ENCODE results near the gene LEUTX.
"Not testable (repeated sequence)": the region's sequence is repeated elsewhere in the genome, so short reads cannot be mapped to it uniquely, and the experiment has no call there.

LEUTX gene

GRCh38 chr19:39788244-39788643, 9.6 kb downstream of the LEUTX start:
- no peak for DNase-seq

DNA sequence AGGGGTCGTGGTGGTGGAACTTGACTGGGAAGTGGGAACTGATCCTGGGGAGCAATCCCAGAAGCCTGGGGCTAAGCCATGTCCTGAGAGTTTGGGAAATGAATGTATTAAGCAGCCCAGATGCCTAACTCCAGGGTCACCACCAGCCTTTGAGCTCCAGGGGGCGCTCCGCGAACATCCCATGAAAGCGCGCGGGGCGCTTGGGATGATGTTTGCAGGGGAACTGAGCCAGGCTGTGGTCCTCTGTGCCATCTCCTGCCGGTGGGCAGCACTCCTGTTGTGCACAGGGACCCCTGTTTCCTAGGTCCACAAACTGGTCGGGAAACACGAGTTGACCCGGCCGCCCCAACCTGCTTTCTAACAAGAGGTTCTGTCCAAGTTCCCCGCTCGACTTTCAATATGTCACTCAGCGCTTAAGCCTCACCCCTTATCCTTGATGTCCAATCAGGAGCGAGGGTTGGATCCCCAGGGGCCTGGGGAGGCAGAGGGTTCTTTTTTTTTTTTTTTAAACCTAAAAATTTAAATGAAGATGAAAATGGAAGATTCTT, 14.4 kb downstream of the LEUTX start:
- DNase-seq = peak; percentile 82

GRCh38 chr19:39795001-39795400, 16.3 kb downstream of the LEUTX start:
- no peak for DNase-seq

DNA sequence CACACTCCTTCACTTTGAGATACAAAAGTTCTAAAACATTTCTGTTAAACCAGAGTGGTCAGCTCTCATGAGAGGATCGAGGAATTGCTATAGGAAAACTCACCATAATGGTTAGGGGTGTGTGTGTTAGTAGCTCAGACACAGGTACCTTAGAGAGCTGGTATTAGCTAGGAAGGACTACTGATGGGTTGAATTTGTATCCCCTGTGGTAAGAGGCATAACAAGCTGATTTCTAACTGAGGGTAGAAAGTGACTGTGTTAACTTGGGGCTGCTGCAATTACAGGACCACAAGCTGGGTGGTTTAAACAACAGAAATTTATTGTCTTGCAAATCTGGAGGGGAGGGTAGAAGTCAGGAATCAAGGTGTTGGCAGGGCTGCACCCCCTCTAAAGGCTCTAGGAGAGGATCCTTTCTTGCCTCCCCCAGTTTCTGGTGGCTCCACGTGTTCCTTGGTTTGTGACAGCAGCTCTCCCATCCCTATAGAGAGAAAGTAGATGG, 17.4 kb downstream of the LEUTX start:
- no peak for DNase-seq

GRCh38 chr19:39797083-39797482, 18.4 kb downstream of the LEUTX start:
- no peak for DNase-seq

GRCh38 chr19:39802958-39803357, 24.3 kb downstream of the LEUTX start:
- no peak for DNase-seq

- DNase-seq = no peak
Measured at GRCh38 chr19:39805104-39805503, 26.4 kb downstream of the LEUTX start.

- no peak for DNase-seq
Measured at GRCh38 chr19:39807846-39808364, 29.3 kb downstream of the LEUTX start.

DNA sequence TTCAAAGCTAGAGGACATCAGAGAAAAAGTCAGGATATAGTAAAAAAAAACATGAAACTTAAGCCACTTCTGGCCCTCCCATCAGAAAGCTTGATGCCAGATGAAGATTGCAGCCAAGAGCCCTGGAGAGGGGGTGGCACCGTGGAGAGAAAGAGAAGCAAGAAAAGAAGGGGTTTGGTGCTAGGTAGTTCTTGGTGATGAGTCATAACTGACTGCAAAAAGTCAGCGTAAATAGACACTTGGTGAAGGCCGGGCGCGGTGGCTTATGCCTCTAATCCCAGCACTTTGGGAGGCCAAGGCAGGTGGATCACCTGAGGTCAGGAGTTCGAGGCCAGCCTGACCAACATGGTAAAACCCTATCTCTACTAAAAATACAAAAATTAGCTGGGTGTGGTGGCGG, 30.0 kb downstream of the LEUTX start:
- DNase-seq = not testable (repeated sequence)

- no peak for DNase-seq
Measured at GRCh38 chr19:39809368-39809767, 30.7 kb downstream of the LEUTX start.

- no peak for DNase-seq
Measured at GRCh38 chr19:39810424-39810823, 31.8 kb downstream of the LEUTX start.

GRCh38 chr19:39811064-39811463, 32.4 kb downstream of the LEUTX start:
- no peak for DNase-seq

DNA sequence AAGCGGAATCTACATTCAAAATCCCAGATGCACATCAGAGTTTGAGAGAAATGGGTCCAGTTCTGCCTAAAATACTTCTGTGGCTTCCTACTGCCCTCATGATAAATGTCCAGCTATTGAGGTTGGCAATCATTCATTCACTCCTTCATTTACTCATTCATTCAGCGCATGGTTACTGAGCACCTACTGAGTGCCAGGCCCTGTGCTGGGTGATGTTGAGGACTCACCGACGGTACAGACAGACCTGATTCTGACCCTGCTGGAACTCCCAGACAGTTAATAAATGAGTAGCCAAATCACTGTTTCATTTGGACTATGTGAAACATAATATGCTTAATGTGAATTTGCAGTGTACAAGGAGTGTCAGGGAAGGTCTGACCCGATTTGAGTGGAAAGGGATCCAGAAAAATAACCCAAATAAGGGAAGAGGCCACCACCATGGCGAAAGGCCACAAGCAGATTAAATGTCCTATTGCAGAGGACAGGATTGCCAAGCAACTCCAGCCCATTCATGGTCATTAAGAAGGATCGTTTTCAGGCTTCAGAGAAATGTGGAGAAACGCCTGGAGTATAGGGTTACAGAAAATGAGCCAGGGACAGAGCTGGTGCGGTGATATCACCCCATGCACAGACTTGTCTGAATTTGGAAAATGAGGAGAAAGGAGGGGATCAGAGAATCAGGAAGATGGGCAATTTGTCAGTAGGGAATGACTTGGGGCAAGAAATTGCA, 34.8 kb downstream of the LEUTX start:
- DNase-seq = no peak

DNA sequence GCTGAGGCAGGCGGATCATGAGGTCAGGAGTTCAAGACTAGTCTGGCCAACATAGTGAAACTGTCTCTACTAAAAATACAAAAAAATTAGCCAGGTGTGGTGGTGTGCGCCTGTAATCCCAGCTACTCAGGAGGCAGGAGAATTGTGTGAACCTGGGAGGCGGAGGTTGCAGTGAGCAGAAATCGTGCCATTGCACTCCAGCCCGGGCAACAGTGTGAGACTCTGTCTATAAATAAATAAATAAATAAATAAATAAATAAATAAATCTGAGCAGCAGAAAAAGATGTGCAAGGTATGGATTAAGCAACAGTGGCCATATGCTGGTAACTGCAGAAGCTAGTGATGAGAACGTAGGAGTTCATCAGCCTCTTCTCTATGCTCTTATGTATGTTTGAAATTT, 35.5 kb downstream of the LEUTX start:
- DNase-seq = not testable (repeated sequence)

- no peak for DNase-seq
Measured at GRCh38 chr19:39814595-39814994, 35.9 kb downstream of the LEUTX start.

DNA sequence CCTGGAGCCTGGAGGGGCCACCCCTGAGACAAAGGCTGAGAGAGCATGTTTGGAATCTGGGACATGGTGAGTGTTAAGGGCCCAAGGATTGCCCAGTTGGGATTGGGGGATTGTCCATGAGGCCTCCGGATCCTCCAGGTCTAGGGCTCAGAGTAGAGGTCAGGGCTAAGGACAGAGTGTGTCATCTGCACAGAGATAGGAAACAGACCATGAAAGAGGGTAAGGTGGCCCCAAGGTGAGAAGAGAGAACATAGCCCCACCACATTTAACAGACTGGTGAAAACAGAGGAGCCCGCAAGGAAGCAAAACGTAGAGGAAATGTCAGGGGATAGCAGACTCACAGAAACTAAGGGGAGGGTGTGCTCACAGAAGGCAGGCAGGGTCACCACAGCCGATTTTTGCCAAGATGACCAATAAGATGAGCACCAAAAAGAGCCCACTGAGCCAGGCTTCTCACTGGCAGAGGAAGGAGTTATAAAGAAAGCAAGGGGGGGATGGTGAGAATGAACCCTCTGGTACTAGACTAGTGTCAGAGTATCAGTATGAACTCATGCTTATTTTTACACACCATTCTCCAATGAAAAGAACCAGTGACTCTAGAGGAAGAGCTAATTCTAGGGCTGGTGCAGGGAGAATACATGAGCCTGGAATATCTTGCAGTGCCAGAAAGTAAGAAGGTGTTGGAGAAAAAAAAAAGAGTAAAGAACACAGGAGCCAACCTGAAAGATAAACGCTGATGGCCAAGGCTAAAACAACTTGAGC, 37.8 kb downstream of the LEUTX start:
- DNase-seq = no peak

- no peak for DNase-seq
Measured at GRCh38 chr19:39817888-39818561, 39.4 kb downstream of the LEUTX start.

- DNase-seq = no peak
Measured at GRCh38 chr19:39818626-39819097, 40.0 kb downstream of the LEUTX start.

DNA sequence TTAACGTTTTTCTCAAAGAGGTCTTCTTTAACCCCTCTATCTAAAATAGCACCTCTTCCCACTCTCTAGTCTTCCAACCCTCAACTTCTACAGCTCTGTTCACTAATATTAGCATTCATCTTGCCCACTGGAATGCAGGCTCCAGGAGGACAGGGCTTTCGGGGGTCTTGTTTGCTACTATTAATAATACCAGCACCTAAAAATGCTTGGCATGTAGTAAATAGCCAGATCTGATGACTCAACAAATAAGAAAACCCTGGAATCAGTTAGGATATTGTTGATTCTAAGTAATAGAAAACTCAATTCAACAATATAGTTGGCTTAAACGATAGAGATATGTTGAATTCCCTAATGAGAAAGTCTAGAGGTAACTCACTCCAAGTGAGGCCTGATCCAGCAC, 41.1 kb downstream of the LEUTX start:
- no peak for DNase-seq

DNA sequence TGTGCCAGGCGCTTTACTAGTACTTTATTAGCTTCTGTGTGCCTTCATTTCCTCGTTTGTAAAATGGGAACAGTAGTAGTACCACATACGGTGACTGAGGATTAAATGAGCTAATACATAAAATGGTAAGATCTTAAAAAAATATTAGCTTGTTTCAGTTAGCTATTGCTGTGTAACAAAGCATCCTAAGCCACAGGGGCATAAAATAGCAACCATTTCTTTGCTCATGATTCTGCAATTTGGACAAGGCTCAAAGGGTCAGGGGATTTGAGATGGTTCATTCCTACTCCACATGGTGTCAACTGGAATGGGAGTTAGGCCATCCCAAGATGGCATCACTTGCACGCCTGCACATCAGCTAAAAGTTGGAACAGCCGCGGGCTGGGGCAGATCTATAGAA, 42.0 kb downstream of the LEUTX start:
- no peak for DNase-seq

DNA sequence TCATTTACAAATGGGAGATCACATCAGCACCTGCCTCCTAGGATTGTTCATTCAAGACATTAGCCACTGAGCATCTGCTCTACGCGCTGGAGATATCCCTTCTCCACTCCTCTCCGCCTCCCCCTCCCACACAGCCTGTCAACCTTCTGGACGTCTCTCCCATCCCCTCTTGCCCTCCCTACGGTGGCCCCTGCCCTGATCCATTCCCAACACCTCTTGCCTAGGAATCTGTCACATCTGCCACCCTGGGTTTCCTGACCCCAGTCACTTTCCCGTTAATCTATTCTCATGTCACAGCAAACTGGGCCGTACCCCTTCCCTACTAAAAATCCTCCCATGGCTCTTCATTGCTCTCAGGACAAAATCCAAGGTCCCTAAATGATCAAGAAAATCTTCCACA, 45.0 kb downstream of the LEUTX start:
- no peak for DNase-seq

GRCh38 chr19:39824143-39825092, 45.8 kb downstream of the LEUTX start:
- DNase-seq = peak; percentile 98
